ENCODE results near the gene DDAH2.

The DDAH2 gene

GRCh38 chr6:31687860-31688693, 41.0 kb downstream of the DDAH2 start:
- DNase-seq, result no peak

- DNase-seq, result no peak
These were observed 41.8 kb downstream of the DDAH2 start for GRCh38 chr6:31687321-31687720.

GRCh38 chr6:31686483-31686882, 42.6 kb downstream of the DDAH2 start:
- DNase-seq, result no peak

- DNase-seq, result no peak
These were observed 45.5 kb downstream of the DDAH2 start for GRCh38 chr6:31683591-31683990.

- DNase-seq, result peak; percentile 21
These were observed 47.9 kb downstream of the DDAH2 start for GRCh38 chr6:31681135-31681671.

GRCh38 chr6:31680226-31681134, 48.6 kb downstream of the DDAH2 start, which contains the start of gene LY6G5C:
Gene LY6G5C, minus strand, starts transcription at chr6:31681067. Its CDS starts 694 bp downstream, at chr6:31680373.
- DNase-seq, result peak; percentile 54

- no peak for DNase-seq
These were observed 51.1 kb downstream of the DDAH2 start for GRCh38 chr6:31677955-31678354.

All from activated effector memory CD4-positive, alpha-beta T cell treated with Interleukin-2 at 50 U/mL for 16 hours (primary cell).